Body of pancreas (tissue), 4 donors: ENCODE results near the gene CDK5RAP2. TPM values are rescaled to one million over a fixed set of nuclear protein-coding genes. Genes with fewer than 3 reads are reported as not detected.
"Not testable (repeated sequence)": the region's sequence is repeated elsewhere in the genome, so short reads cannot be mapped to it uniquely, and the experiment has no call there.

ENCODE experiments used
- ATAC-seq: fragments of 150-250 bp; one replicate; pipeline ENCODE4 v1.9.1; 2016
- DNase-seq, 4 donors: peaks; one replicate each; pipeline ENCODE4 v3.0.0-alpha.2; 2019
- H3K27ac ChIP-seq, 4 donors: fragments of 200-600 bp; sonication (generic); 1 replicate in 3 of 4; 2 replicates in 1 of 4; pipeline versions ENCODE4 v1.5.1 to v1.6.1; 2016 to 2019; ENCODE audit warnings: mild to moderate bottlenecking in 1 of 4, mixed read lengths in 1 of 4, moderate library complexity in 1 of 4
- H3K27me3 ChIP-seq, 2 donors: fragments of 200-600 bp; sonication (generic); one replicate each; pipeline ENCODE4 v1.6.0; 2016; ENCODE audit warnings: mild to moderate bottlenecking in 1 of 2
- H3K36me3 ChIP-seq, 2 donors: fragments of 200-600 bp; sonication (generic); replicated peaks in 1 of 2; 2 replicates each; pipeline ENCODE4 v1.5.1; 2016; ENCODE audit warnings: low read depth in 2 of 2; ENCODE audit not compliant: insufficient read depth in 1 of 2
- H3K4me1 ChIP-seq: fragments of 200-600 bp; sonication (generic); one replicate; pipeline ENCODE4 v1.6.0; 2016
- H3K4me3 ChIP-seq, 2 donors: fragments of 200-600 bp; sonication (generic); 1 replicate in 1 of 2; 2 replicates in 1 of 2; pipeline ENCODE4 v1.5.1; 2016 to 2019
- H3K9me3 ChIP-seq, 3 donors: fragments of 200-600 bp; sonication (generic); 1 replicate in 2 of 3; 2 replicates in 1 of 3; pipeline ENCODE4 v1.5.1; 2016
- POLR2A ChIP-seq, 3 donors: fragments of 450-650 bp; IDR thresholded peaks; one replicate each; pipeline ENCODE4 v1.6.1; 2016; ENCODE audit warnings: antibody characterized with exemption in 3 of 3, mild to moderate bottlenecking in 2 of 3
- WGBS, 2 donors: methylation state at CpG; one replicate each; pipeline ENCODE4 v1.1.5; 2017; 5-methylcytosine and 5-hydroxymethylcytosine counted together
- intact Hi-C: fragments of 100-400 bp; cut with DNase I; formaldehyde crosslinking; loops from one replicate; pipeline ENCODE4 v1.15.1; 2023
- total RNA-seq, 2 donors: library from RNA; depleted of rRNA; stranded (reverse); fragments of >200 nt; gene quantifications; one replicate each; pipeline ENCODE4 v1.1.0, GENCODE V29; 2016
- TF ChIP-seq, protein P1 (sequence below), 7 experiments: fragments of 450-650 bp in 4 of 7; fragments of 200-600 bp in 3 of 7; sonication (generic) in 3 of 7; IDR thresholded peaks; one replicate each; pipeline ENCODE4 v1.5.1; 2016 to 2019; ENCODE audit warnings: antibody characterized with exemption in 7 of 7

CDK5RAP2 gene
- total RNA-seq, 2 donors from 2014 or later: 21.5 to 45.5 TPM

DNA sequence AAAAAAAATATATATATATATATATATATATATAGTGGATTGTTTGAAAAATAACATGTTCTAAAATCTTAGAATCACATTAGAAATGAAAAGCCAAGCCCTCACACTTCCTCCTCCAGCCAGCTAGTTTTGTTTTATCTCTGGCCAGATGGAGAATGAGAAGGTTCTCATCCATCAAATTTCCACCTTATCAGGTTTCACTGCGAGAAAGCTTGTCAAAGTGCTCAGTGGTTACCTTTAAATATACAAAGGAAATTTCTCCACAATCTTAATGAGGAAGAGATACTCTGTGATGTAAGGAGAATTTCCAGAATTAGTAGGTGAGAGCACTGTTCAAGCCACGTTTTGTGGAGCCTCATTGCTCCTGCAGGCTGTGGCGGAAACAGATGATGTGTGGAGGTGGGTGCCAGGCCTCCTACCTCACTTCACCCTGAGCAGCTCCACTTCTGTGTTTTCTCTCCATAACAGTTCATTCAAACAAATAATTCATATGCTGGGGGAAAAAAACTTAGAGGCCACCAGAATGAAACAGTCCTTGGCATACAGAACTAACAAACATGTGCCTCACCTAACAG, 71.9 kb downstream of the CDK5RAP2 start:
- no peaks in the 10 kb centered on the region for H3K36me3 ChIP-seq
- intact Hi-C loops: no loop called here
- H3K27me3 ChIP-seq: no peaks in the 10 kb centered on the region
- no peak for TF ChIP-seq POLR2A (IDR thresholded peaks at IDR 0.05)
- TF ChIP-seq, protein P1, sequence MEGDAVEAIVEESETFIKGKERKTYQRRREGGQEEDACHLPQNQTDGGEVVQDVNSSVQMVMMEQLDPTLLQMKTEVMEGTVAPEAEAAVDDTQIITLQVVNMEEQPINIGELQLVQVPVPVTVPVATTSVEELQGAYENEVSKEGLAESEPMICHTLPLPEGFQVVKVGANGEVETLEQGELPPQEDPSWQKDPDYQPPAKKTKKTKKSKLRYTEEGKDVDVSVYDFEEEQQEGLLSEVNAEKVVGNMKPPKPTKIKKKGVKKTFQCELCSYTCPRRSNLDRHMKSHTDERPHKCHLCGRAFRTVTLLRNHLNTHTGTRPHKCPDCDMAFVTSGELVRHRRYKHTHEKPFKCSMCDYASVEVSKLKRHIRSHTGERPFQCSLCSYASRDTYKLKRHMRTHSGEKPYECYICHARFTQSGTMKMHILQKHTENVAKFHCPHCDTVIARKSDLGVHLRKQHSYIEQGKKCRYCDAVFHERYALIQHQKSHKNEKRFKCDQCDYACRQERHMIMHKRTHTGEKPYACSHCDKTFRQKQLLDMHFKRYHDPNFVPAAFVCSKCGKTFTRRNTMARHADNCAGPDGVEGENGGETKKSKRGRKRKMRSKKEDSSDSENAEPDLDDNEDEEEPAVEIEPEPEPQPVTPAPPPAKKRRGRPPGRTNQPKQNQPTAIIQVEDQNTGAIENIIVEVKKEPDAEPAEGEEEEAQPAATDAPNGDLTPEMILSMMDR (IDR thresholded peaks at IDR 0.05): no peak
- no peak overlapping the region for H3K27ac ChIP-seq
- WGBS, 2 donors: 80 to 82% methylated on average over 3 of the region's 3 CpGs
- ATAC-seq (no peak), DNase-seq (no peak)
- H3K4me3 ChIP-seq: no peak overlapping the region
- H3K4me1 ChIP-seq: no peaks in the 10 kb centered on the region
- H3K9me3 ChIP-seq: no peaks in the 10 kb centered on the region

- no peak overlapping the region for H3K4me3 ChIP-seq
- intact Hi-C loops: no loop called here
- DNase-seq: no peak
- no peak for ATAC-seq
- no peaks in the 10 kb centered on the region for H3K4me1 ChIP-seq
- H3K9me3 ChIP-seq: no peaks in the 10 kb centered on the region
- TF ChIP-seq, protein P1 (IDR thresholded peaks at IDR 0.05): no peak
- no peak for TF ChIP-seq POLR2A (IDR thresholded peaks at IDR 0.05)
- 90 to 95% methylated on average over 4 of the region's 4 CpGs for WGBS, 2 donors
- H3K27ac ChIP-seq: no peak overlapping the region
- H3K36me3 ChIP-seq: no peaks in the 10 kb centered on the region
- H3K27me3 ChIP-seq: no peaks in the 10 kb centered on the region
Measured at GRCh38 chr9:120505186-120505585, 74.8 kb downstream of the CDK5RAP2 start.

GRCh38 chr9:120500733-120501132, 79.2 kb downstream of the CDK5RAP2 start:
- no peak overlapping the region for H3K27ac ChIP-seq
- H3K4me1 ChIP-seq: no peaks in the 10 kb centered on the region
- DNase-seq: no peak
- no peaks in the 10 kb centered on the region for H3K9me3 ChIP-seq
- no peak overlapping the region for H3K4me3 ChIP-seq
- H3K36me3 ChIP-seq: no peaks in the 10 kb centered on the region
- no peak for ATAC-seq
- 91 to 92% methylated on average over 5 of the region's 5 CpGs for WGBS, 2 donors
- H3K27me3 ChIP-seq: no peaks in the 10 kb centered on the region
- no peak for TF ChIP-seq POLR2A (IDR thresholded peaks at IDR 0.05)
- TF ChIP-seq, protein P1 (IDR thresholded peaks at IDR 0.05): no peak
- intact Hi-C loops: no loop called here

- H3K27ac ChIP-seq, H3K4me1 ChIP-seq, H3K4me3 ChIP-seq, intact Hi-C loops, H3K27me3 ChIP-seq, H3K36me3 ChIP-seq, ATAC-seq, H3K9me3 ChIP-seq, DNase-seq: not testable (repeated sequence)
- 68 to 79% methylated on average over 5 of the region's 5 CpGs for whole genome bisulfite sequencing, 2 donors
Measured at GRCh38 chr9:120497865-120498264, 82.1 kb downstream of the CDK5RAP2 start.

- H3K4me1 ChIP-seq, H3K27ac ChIP-seq, ATAC-seq, H3K27me3 ChIP-seq, intact Hi-C loops, DNase-seq, H3K36me3 ChIP-seq, H3K4me3 ChIP-seq, H3K9me3 ChIP-seq: not testable (repeated sequence)
- whole genome bisulfite sequencing, 2 donors: no CpG with 5 or more reads among the region's 37 CpGs
Measured at GRCh38 chr9:120496438-120496837, 83.5 kb downstream of the CDK5RAP2 start.

GRCh38 chr9:120490888-120491595, 88.9 kb downstream of the CDK5RAP2 start:
- ATAC-seq (peak; percentile 67), DNase-seq (no peak)
- intact Hi-C loops: no loop called here
- peak overlapping the region in 2 of 4 donors; percentile 28 to 49 for H3K27ac ChIP-seq
- H3K4me3 ChIP-seq: no peak overlapping the region
- TF ChIP-seq, protein P1 (IDR thresholded peaks at IDR 0.05): peak in 1 of 7 experiments; percentile 8
- TF ChIP-seq POLR2A (IDR thresholded peaks at IDR 0.05): no peak
- 58 to 63% methylated on average over 5 of the region's 5 CpGs for WGBS, 2 donors
- no peaks in the 10 kb centered on the region for H3K9me3 ChIP-seq
- no peaks in the 10 kb centered on the region for H3K27me3 ChIP-seq
- H3K36me3 ChIP-seq: no peaks in the 10 kb centered on the region
- H3K4me1 ChIP-seq: peaks cover 6% of the 10 kb centered on the region
